OCI-M2 (cell line): ENCODE data around the gene VIPAS39.

Experiments
- DNase-seq: peaks from one replicate; lab custom pipeline; 2025; ENCODE audit not compliant: unreplicated experiment; lab: John Stamatoyannopoulos, UW

Gene VIPAS39

DNA sequence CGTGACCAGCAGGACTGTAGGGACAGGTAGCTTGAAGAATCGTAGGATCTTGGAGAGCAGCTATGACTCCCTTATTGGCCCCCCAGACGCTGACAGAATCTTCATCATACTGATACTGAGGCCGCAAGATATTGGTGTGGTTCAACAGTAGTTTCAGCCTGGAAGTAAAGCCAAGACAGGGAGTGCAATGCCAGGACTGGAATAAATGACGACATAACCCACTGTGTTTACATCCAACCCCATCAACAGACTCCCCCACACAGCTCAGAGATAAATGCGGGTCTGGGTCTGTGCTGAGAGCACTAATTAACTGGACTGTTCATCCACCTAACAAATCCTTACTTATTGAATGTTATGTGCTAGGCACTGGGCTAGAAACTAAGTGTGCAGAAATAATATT, 50.7 kb downstream of the VIPAS39 start:
- DNase-seq = peak; percentile 96

DNA sequence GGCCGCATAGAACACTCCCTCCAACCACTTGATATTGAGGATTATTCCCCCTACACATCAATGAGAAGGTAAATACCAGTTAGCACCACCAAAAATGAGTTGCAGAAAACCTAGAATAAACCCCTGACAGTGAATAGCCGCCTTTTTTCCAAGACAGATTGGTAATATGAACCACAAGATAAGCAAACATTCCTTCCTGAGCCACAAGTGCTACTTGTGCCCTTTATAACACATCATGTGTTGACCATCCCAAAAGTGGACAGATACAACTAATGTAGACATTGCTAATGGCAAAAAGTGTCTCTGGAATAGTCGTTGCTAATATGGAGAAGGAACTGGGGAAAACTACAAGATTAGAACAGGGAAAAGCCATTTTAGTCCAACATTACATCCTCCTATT, 51.3 kb downstream of the VIPAS39 start:
- DNase-seq = peak; percentile 38

DNA sequence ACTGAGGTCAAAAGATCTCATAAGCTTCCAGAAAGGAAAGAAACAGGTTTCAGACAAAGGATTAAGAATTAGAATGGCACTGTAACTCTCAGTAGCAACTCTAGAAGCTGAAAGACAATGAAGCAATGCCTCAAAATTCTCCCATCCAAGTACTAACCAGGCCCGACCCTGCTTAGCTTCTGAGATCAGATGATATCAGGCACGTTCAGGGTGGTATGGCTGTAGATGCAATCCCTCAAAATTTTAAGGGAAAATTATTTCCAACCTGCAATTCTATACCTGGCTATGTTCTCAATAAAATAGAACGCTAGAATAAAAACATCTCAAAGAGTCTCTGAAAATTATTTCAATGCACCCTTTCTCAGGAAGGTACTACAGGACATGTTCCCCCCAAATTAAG, 53.6 kb downstream of the VIPAS39 start:
- DNase-seq = no peak

DNA sequence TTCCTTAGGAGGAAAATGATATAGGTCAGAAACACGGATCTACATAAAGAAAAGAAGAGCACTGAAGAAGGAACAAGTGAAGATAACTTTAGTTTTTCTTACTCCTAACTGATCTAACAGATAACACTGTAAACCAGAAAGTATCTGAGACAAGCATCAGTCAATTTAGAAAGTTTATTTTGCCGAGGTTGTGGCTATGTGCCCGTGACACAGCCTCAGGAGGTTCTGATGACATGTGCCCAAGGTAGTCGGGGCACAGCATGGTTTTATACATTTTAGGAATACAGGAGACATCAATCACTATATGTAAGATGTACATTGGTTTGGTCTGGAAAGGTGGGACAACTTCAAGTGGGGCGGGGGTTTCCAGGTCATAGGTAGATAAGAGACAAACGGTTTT, 57.2 kb downstream of the VIPAS39 start:
- DNase-seq = no peak

DNA sequence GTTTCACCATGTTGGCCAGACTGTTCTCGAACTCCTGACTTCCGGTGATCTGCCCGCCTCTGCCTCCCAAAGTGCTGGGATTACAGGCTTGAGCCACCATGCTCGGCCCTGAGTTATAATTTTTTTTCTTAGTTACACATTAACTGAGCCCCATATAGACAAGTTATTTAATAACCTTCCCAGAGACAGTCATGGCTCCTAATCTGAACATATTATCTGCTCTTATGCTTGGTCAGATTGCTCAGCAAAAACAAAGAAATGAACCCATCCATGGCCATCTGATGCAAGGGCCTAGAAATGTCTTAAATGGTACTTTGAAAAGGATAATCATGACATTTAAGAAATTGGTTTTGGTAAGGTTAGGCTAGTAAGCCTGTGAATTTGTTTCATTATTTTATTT, 67.2 kb downstream of the VIPAS39 start:
- no peak for DNase-seq

DNA sequence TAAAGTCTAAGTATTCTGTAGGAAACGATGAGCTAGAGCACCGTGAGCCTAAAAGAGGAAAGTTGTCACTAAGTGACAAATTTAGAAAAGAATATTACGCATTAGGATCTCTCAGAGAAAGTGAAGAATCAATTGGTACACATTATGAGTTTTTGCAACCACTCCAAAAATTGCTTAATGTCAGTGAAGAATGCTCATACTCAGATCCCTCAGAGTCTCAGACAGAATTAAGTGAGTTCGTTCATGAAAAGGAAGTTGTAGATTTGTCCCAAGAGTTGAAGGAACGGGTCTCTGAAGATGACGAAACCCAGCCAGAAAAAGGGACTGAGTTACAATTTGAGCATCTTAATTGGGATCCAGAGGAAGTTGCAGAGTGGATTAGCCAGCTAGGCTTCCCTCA, 78.7 kb downstream of the VIPAS39 start:
- no peak for DNase-seq

DNA sequence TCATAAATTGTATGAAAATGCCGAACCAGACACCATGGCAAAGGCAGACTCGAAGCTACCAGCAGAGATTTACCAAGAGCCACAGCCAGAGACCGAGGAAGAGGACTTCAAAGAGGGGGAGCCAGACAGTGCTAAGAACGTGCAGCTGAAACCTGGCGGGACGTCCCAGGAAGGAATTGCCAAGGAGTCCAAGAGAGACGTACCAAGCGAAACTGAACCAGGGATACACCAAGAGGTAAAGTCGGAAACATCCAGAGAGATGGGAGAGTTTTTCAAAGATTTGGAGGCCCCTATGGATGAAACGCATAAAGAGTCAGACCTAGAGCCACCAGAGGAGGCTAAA, 79.9 kb downstream of the VIPAS39 start:
- no peak for DNase-seq

DNA sequence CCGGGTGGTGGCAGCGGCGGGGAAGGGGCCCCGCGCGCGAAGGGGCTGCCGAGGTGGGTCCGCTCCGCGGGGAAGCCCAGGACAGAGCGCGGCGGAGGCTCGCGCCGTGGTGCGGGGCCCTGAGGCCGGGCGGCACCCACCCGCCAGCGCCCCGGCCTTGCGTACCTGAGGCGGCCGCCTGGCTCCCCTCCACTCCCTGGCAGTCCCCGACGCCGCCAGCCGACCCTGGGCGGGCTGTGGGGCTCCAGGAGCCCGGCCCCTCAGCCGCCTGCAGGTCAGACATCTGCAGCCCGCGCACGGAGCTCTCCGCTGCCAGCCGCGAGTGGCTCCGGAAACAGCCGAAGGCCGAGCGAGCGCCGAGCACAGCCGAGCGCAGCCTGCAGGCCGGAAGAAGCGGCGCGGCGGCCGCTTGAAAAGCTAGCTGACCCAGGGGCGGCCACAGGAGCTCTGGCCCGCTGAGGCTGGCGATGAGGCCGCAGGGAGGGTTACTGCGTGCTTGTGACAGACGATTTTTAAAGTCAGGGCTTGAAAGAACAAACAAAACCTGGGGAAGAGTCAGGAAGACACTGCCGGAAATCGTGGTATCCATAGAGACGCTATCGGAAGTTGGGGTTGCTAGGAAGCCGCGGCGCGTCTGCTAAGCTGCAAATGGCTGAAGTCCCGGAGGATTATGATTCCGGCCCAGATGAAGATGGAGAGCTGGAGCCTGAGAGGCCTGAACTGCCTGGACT, 80.5 kb downstream of the VIPAS39 start, which contains the start of the genes SAMD15 and TMED8:
Gene SAMD15, plus strand, starts transcription at position 609 of the 731 bp plus-strand sequence. Its CDS starts 40 bp downstream, at position 649.
Gene TMED8, minus strand, starts transcription at position 324 of the 731 bp plus-strand sequence. Its CDS starts 41 bp downstream, at position 283.
- peak; percentile 92 for DNase-seq
